Left lung (tissue), 10 donors: ENCODE measurements around the gene GALNT13. TPM values are rescaled to one million over a fixed set of nuclear protein-coding genes. Genes with fewer than 3 reads are reported as not detected.

Source experiments
- ATAC-seq: fragments of 200-7000 bp; cut with Tn5 transposase; one replicate; pipeline ENCODE4 v1.9.1; 2020; ENCODE audit warnings: moderate library complexity
- DNase-seq, 4 donors: peaks; one replicate each; pipeline ENCODE4 v3.0.0-alpha.2; 2013 to 2020
- H3K27ac ChIP-seq, 2 donors: fragments of 200-600 bp; sonication (generic) in 1 of 2; one replicate each; pipeline versions ENCODE4 v1.5.0 to v1.8.0; 2020 to 2021
- H3K27me3 ChIP-seq, 2 donors: fragments of 200-600 bp; sonication (generic) in 1 of 2; one replicate each; pipeline versions ENCODE4 v1.5.0 to v1.8.0; 2020 to 2021
- H3K36me3 ChIP-seq, 2 donors: fragments of 200-600 bp; sonication (generic) in 1 of 2; one replicate each; pipeline versions ENCODE4 v1.5.0 to v1.8.0; 2020 to 2021
- H3K4me1 ChIP-seq, 2 donors: fragments of 200-600 bp; one replicate each; pipeline ENCODE4 v1.8.0; 2021
- H3K4me3 ChIP-seq, 2 donors: fragments of 200-600 bp; sonication (generic) in 1 of 2; one replicate each; pipeline versions ENCODE4 v1.5.0 to v1.8.0; 2020 to 2021; ENCODE audit warnings: mild to moderate bottlenecking in 1 of 2
- H3K9me3 ChIP-seq, 2 donors: fragments of 200-600 bp; sonication (generic) in 1 of 2; one replicate each; pipeline versions ENCODE4 v1.5.0 to v1.8.0; 2020 to 2021
- CTCF ChIP-seq, 2 donors: fragments of 200-600 bp; sonication (generic) in 1 of 2; IDR thresholded peaks; one replicate each; pipeline versions ENCODE4 v1.5.0 to v1.8.0; 2021; ENCODE audit warnings: antibody characterized with exemption in 2 of 2
- intact Hi-C, 2 donors: fragments of 100-400 bp; cut with DNase I; formaldehyde crosslinking; loops; one replicate each; pipeline versions ENCODE4 v1.11.2 to v1.14.2; 2022
- polyA plus RNA-seq, 6 donors: library from polyadenylated mRNA; unstranded; fragments of 120-200 nt; gene quantifications; one replicate each; pipeline ENCODE4 v1.2.1, GENCODE V29; 2013; ENCODE audit not compliant: insufficient read length in 6 of 6
- total RNA-seq, 2 donors: library from RNA; stranded (reverse); fragmentation: NEBNext Ultra II Directional; extraction: Animal tissue kit (Norgen Biotek cat#: 25700); gene quantifications; one replicate each; pipeline ENCODE4 v1.2.1, GENCODE V29; 2021
- donor health status: DM: no; HTN: yes; CAD: no.
- donor health status: DM: no; HTN: no; CAD: no.

Gene GALNT13
- total and polyA plus RNA-seq, 8 donors, result 1.1 to 26.4 (median 5.9) TPM

GRCh38 chr2:154259030-154259429 is 387.3 kb downstream of the GALNT13 start:
- no peak for ATAC-seq
- H3K9me3 ChIP-seq, result no peaks in the 10 kb centered on the region
- no peak overlapping the region for H3K4me3 ChIP-seq
- TF ChIP-seq CTCF (IDR thresholded peaks at IDR 0.05), result no peak
- no peaks in the 10 kb centered on the region for H3K27me3 ChIP-seq
- intact Hi-C loops, result no loop called here
- no peaks in the 10 kb centered on the region for H3K36me3 ChIP-seq
- DNase-seq, result no peak
- no peaks in the 10 kb centered on the region for H3K4me1 ChIP-seq
- no peak overlapping the region for H3K27ac ChIP-seq

- H3K4me1 ChIP-seq, result no peaks in the 10 kb centered on the region
- no peak overlapping the region for H3K27ac ChIP-seq
- intact Hi-C loops, result no loop called here
- ATAC-seq, result no peak
- H3K27me3 ChIP-seq, result no peaks in the 10 kb centered on the region
- H3K9me3 ChIP-seq, result no peaks in the 10 kb centered on the region
- no peak for TF ChIP-seq CTCF (IDR thresholded peaks at IDR 0.05)
- H3K4me3 ChIP-seq, result no peak overlapping the region
- no peak for DNase-seq
- no peaks in the 10 kb centered on the region for H3K36me3 ChIP-seq
These were observed 389.8 kb downstream of the GALNT13 start for GRCh38 chr2:154261473-154262027.

GRCh38 chr2:154263206-154263605 is 391.5 kb downstream of the GALNT13 start:
- ATAC-seq, result no peak
- H3K27ac ChIP-seq, result no peak overlapping the region
- DNase-seq, result no peak
- H3K36me3 ChIP-seq, result no peaks in the 10 kb centered on the region
- H3K4me1 ChIP-seq, result no peaks in the 10 kb centered on the region
- no peaks in the 10 kb centered on the region for H3K9me3 ChIP-seq
- intact Hi-C loops, result no loop called here
- H3K4me3 ChIP-seq, result no peak overlapping the region
- no peak for TF ChIP-seq CTCF (IDR thresholded peaks at IDR 0.05)
- no peaks in the 10 kb centered on the region for H3K27me3 ChIP-seq

GRCh38 chr2:154264024-154264423 is 392.3 kb downstream of the GALNT13 start:
- H3K4me1 ChIP-seq, result no peaks in the 10 kb centered on the region
- no peaks in the 10 kb centered on the region for H3K36me3 ChIP-seq
- H3K4me3 ChIP-seq, result no peak overlapping the region
- intact Hi-C loops, result no loop called here
- TF ChIP-seq CTCF (IDR thresholded peaks at IDR 0.05), result no peak
- DNase-seq (no peak), ATAC-seq (no peak)
- H3K9me3 ChIP-seq, result no peaks in the 10 kb centered on the region
- H3K27ac ChIP-seq, result no peak overlapping the region
- no peaks in the 10 kb centered on the region for H3K27me3 ChIP-seq

GRCh38 chr2:154267983-154268382 is 396.3 kb downstream of the GALNT13 start:
- no peak for ATAC-seq
- Histone ChIP-seq H3K4me1 (no peaks in the 10 kb centered on the region), H3K27me3 (no peaks in the 10 kb centered on the region), H3K27ac (no peak overlapping the region), H3K9me3 (no peaks in the 10 kb centered on the region), H3K4me3 (no peak overlapping the region), H3K36me3 (no peaks in the 10 kb centered on the region)
- TF ChIP-seq CTCF (IDR thresholded peaks at IDR 0.05), result no peak
- intact Hi-C loops, result no loop called here
- no peak for DNase-seq
